ENCODE data around the gene AADACL2.
"Not testable (repeated sequence)": the region's sequence is repeated elsewhere in the genome, so short reads cannot be mapped to it uniquely, and the experiment has no call there.

AADACL2 gene

GRCh38 chr3:151787626-151788025 lies 53.9 kb downstream of the AADACL2 start:
- no peak for DNase-seq (ENCODE audit: low spot score)
- H3K27ac ChIP-seq = no peak overlapping the region
- H3K4me3 ChIP-seq = no peak overlapping the region
- TF ChIP-seq, protein P1, sequence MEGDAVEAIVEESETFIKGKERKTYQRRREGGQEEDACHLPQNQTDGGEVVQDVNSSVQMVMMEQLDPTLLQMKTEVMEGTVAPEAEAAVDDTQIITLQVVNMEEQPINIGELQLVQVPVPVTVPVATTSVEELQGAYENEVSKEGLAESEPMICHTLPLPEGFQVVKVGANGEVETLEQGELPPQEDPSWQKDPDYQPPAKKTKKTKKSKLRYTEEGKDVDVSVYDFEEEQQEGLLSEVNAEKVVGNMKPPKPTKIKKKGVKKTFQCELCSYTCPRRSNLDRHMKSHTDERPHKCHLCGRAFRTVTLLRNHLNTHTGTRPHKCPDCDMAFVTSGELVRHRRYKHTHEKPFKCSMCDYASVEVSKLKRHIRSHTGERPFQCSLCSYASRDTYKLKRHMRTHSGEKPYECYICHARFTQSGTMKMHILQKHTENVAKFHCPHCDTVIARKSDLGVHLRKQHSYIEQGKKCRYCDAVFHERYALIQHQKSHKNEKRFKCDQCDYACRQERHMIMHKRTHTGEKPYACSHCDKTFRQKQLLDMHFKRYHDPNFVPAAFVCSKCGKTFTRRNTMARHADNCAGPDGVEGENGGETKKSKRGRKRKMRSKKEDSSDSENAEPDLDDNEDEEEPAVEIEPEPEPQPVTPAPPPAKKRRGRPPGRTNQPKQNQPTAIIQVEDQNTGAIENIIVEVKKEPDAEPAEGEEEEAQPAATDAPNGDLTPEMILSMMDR (IDR thresholded peaks at IDR 0.05) = no peak

GRCh38 chr3:151788401-151788800 lies 54.7 kb downstream of the AADACL2 start:
- Histone ChIP-seq H3K4me3 (no peak overlapping the region), H3K27ac (no peak overlapping the region)
- TF ChIP-seq, protein P1 (IDR thresholded peaks at IDR 0.05) = no peak
- no peak for DNase-seq (ENCODE audit: low spot score)

GRCh38 chr3:151789853-151790463 lies 56.2 kb downstream of the AADACL2 start:
- no peak for DNase-seq (ENCODE audit: low spot score)
- H3K4me3 ChIP-seq = no peak overlapping the region
- TF ChIP-seq, protein P1 (IDR thresholded peaks at IDR 0.05) = no peak
- H3K27ac ChIP-seq = no peak overlapping the region

- H3K4me3 ChIP-seq; H3K27ac ChIP-seq; DNase-seq (ENCODE audit: low spot score): not testable (repeated sequence)
Measured at GRCh38 chr3:151790763-151791162, 57.0 kb downstream of the AADACL2 start.

DNA sequence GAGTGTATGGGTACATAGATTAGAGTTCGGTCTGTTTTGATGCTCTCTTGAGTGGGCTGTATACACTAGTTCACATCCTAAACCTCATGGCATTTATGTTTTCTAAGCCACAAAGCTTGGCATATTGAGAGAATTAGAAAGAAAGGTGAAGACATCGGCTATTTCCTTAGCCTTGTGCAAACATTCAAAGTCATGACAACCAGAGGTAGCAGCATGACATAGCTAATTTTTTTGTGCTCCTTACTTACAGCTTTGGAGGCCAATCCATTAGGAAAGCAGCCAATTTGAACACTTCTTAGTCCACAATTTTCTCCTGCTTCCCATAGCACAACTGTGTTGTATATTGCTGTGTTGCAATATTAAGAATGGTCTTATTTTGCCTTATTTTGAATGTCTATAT lies 58.7 kb downstream of the AADACL2 start:
- no peak for DNase-seq (ENCODE audit: low spot score)
- H3K27ac ChIP-seq = no peak overlapping the region
- H3K4me3 ChIP-seq = no peak overlapping the region
- TF ChIP-seq, protein P1 (IDR thresholded peaks at IDR 0.05) = no peak

DNA sequence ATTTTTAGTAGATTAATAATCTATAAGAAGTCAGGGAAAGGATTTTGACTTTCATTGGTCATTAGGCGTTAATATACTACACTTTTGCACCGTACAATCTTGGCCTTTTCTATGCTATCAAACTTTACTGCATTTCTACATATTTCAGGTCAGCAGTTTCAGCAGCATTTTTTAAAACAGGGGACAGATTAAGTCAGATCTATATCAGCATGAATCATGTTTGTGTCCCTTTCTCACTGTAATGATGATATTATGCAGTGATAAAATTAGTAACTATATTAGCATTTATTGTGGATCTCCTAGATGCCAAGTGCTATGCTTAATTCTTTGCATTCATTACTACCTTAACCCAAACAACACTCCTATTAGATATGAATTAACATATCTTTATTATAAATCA lies 59.9 kb downstream of the AADACL2 start:
- H3K27ac ChIP-seq = no peak overlapping the region

GRCh38 chr3:151794080-151794479 lies 60.4 kb downstream of the AADACL2 start:
- Histone ChIP-seq H3K4me3 (no peak overlapping the region), H3K27ac (no peak overlapping the region)
- no peak for DNase-seq (ENCODE audit: low spot score)
- TF ChIP-seq, protein P1 (IDR thresholded peaks at IDR 0.05) = no peak

More for the DNA sequence above, 59.9 kb downstream of the AADACL2 start:
- TF ChIP-seq, protein P1 (IDR thresholded peaks at IDR 0.05) = no peak
- no peak for DNase-seq (ENCODE audit: low spot score)
- no peak overlapping the region for H3K4me3 ChIP-seq
